Stimulated activated CD4-positive, alpha-beta T cell treated with anti-CD3 and anti-CD28 coated beads, Interleukin-2, amount 100 ng/mL, for 48 hours (primary cell): ENCODE measurements around the gene ABHD8.
"Not testable (repeated sequence)": the region's sequence is repeated elsewhere in the genome, so short reads cannot be mapped to it uniquely, and the experiment has no call there.

Source experiments
- DNase-seq, 2 donors: peaks; one replicate each; pipeline ENCODE4 v3.0.0-alpha.2; 2020

The ABHD8 gene

DNA sequence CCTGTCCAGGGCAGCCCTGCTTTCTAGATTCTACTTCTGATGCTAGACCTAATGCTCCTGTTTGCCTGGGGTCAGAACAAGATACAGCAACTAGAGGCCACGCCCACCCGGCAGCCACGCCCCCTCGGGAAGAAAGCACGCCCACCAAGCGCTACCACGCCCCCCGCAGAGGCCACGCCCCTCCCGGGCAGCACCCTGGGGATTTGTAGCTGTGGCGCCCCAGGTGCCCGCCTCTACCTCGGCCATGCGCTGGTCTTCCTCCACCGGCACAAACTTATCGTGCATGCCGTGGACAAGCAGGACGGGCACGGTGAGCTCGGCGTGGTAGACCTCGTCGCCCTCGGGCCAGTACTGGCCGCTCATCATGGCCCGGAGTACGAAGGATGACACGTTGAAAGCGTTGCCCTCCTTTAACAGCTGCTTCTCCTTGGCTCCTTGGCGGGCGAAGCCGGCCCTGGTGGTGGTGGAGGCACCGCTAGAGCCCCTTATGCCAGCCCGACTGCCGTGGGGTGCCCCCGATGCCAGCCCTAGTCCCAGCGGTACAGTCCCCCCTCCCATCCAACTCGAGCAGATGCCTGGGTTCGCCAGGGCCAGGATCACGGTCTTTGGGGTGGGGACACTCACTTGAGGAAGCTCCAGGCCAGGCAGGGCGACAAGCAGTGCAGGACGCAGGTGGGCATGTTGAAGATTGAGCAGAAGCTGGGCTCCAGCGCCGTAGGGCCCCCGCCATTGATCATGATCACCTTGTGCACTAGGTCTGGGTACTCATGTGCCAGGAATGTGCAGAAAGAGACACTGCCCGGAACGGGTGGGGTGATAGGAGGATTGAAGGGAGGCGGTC, 9.0 kb downstream of the ABHD8 start:
- DNase-seq: peak; percentile 54 to 73

DNA sequence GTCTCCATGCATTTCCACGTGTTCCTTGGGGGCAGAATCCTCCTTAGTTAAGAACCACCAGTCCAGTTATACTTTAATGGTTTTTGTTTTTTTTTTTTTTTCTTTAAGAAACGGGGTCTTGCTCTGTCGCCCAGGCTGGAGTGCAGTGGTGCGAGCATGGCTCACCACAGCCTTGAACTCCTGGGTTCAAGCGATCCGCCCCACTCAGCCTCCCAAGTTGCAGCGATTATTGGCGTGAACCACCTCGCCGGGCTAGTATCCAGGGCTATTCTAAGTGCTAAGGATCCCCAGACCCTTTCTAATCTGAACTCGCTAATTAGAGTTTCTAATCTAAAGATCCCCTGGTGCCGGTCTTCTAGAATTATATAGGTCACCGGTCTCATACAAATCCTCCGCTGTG, 9.6 kb downstream of the ABHD8 start:
- DNase-seq: no peak

DNA sequence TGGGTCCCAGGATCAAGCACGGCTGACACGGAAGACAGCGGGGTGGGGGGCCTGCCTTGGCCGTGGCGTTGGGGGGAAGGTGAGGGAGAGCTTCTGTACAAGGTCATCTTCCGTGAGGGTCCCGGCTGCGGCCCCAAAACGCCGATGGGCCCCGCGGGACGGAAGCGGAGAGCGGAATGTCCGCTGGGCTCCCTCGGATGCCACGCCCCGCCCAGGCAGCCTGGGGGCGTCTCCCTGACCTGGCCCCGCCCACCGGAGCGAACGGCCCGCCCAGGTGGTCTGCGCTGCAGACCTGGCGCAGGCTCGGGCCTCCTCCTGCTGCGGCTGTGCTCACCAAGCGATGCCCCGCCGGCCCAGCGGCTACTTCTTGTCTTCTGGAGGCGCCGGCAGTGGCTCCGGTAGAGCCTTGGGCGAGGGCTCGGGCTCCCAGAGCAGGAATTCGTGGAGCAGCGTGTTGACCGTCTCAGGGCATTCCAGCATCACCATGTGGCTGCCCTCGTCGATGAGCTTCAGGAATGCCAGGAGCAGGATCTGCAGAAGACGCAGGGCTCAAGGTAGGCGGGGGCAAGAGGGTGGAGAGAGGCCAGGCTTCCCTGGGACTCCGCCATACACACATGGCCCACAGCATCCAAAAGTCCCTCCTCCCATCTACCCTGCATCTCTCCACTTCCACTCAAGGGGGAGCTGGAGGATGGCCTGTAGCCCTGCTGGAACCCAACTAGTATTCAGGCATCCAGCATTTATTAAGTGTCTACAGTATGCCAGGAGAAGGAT, 10.7 kb downstream of the ABHD8 start:
- DNase-seq: peak; percentile 77 to 87

DNA sequence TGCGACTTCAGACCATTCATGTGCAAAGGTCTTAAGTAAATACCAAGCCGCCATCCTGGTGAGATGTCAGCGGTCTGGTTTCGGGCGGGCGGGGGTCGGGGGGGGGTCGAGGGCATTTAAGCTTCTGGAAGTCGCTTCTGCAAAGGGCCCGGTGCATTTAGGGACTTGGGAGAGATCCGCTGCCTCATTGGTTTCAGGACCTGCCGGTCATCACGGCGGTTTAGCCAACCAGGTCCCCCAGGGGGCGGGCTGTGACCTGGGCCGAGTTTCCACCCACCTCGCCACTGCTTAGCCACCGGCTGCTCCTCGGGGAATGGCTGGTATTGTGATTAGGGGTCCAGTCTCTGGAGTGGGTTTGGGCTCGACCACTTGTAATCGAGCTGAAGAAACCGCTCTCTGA, 13.7 kb downstream of the ABHD8 start:
- peak; percentile 49 to 55 for DNase-seq

DNA sequence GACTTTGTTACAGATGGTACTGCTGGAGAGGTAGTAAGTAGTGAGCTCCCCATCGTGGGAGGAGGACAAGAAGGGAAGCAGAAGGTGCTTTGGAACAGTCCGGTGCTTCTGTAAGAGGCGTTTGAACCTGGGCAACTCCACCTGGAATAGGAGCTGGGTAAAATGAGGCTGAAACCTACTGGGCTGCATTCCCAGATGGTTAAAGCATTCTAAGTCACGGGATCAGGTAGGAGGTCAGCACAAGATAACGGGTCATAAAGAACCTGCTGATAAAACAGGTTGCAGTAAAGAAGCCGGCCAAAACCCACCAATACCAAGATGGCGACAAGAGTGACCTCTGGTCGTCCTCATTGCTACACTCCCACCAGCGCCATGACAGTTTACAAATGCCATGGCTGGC, 16.5 kb downstream of the ABHD8 start:
- DNase-seq: no peak

DNA sequence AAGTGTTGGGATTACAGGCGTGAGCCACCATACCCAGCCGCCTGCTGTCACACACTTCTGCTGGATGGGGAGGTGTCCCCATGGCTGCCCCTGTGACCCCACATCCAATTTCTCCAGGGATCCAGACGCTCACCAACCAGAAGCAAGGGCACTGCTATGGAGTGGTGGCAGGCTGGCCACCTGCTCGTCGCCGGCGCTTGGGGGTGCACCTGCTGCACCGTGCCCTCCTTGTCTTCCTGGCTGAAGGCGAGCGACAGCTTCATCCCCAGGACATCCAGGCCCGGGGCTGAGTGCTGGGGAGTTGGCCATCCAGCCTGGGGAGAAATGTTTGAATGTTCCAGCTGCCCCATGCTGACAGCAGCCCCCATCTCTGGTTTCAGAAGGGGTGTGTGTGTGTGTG, 17.0 kb downstream of the ABHD8 start:
- DNase-seq: no peak

DNA sequence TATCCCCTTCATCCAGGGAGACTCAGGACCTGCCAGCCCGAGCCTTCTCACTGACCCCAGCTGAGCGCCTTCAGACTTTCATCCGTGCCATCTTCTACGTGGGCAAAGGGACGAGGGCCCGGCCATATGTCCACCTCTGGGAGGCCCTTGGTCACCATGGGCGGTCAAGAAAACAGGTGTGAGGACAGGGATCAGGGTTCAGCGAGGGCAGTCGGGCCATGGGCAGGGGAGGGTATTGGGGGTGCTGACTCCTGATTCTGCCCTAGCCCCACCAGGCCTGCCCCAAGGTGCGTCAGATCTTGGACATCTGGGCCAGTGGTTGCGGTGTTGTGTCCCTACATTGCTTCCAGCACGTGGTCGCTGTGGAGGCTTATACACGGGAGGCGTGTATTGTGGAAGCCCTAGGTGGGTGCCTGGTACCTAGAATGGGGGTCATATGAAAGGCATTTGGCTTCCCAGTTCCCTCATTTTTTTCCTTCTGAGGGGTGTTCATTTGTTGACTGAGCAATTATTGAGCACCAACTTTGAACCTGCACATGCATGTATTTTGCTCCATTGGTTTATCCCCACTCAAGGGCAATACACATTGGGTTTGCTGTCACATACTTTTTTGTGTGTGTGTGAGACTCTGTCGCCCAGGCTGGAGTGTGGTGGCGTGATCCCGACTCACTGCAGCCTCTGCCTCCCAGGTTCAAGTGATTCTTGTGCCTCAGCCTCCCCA, 17.6 kb downstream of the ABHD8 start:
- DNase-seq: no peak

DNA sequence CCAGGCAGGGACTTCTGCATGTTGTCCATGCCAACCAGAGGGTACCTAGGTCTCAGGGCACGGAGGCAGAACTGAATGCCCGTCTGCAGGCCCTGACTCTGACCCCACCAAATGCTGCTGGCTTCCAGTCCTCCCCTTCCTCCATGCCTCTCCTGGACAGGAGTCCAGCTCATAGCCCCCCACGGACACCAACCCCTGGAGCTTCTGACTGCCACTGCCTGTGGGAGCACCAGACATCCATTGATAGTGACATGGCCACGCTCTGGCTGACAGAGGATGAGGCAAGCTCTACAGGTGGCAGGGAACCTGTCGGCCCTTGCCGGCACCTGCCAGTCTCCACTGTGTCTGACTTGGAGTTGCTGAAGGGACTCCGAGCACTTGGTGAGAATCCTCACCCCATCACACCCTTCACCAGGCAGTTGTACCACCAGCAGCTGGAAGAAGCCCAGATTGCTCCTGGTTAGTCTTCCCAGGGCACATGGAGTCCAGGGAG, 19.7 kb downstream of the ABHD8 start:
- no peak for DNase-seq

DNA sequence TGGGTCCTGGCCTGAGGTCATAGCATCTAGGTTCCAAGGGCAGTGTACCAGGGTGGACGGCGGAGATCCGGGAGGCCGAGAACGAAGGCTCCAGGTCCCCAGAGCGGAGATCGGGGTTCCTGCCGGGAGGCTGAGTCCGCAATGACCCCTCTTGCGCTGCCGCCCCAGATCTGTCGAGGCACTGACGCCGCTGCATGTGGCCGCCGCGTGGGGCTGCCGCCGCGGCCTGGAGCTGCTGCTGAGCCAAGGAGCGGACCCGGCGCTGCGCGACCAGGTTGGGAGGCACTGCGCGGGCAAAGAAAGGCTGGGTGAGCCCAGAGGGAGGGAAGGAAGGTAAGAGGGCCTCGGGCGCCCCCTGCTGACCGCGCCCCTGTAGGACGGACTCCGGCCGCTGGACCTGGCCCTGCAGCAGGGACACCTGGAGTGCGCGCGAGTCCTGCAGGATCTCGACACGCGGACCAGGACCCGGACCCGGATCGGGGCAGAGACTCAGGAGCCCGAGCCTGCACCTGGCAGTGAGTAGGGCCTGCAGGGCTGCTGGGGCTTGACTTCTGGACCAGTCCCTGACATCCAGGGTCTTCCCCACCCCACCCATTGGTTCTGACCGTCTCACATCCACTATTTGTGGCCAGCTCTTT, 20.6 kb downstream of the ABHD8 start:
- peak; percentile 79 to 82 for DNase-seq

DNA sequence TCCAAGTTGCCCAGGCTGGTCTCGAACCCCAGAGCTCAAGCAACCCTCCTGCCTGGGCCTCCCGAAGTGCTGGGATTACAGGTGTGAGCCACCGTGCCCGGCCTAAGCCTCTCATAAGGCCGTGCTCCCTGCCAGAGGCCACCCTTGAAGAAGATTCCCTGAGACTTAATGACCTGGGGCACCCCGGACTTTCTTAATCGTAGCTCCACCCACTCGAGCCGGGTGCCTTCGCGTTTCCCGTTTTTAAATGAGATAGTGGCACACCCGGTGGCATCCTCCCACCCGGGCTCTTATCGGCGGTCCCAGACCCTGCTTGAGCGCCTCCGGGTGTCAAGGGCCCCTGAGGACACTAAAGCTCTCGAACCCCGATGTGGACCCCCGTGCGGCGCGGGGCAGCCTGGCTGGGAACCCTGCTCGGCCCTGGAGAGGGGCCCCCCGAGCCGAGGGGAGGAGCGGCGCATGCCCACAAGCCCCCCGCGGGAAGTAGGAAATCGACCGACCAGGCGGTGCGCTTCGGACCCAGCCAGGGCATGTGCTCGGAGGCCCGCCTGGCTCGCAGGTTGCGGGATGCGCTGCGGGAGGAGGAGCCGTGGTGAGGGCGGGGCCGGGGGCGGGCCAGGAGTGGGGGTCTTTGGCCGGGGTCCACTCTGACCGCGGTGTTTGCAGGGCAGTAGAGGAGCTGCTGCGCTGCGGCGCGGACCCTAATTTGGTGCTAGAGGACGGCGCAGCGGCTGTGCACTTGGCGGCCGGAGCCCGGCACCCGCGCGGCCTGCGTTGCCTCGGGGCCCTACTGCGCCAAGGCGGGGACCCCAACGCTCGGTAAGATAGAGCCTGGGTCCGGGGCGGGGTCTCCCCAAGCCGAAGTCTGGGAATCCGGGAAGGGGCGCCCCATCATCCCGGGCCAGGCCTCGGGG, 21.6 kb downstream of the ABHD8 start, which contains the start of gene ANKLE1:
Gene ANKLE1, plus strand, starts transcription at position 511 of the 914 bp plus-strand sequence. Its CDS starts 20 bp downstream, at position 531.
- no peak for DNase-seq

DNA sequence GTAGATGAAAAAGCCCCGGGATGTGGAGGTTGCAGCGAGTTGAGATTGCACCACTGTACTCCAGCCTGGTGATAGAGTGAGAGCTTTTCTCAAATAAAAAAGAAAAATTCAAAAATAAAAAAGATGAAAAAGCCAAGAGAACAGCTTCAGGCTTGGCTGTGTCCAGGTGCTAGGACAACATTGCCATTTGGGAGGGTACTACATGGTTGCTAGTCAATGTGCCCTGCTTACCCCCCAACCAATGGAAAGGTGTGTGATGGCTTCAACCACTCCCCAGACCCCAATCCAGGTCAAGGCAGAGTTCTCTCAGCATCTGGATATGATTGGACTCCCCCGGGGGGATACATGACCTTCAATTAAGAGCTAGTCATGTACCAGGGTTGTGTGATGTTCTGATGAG, 23.8 kb downstream of the ABHD8 start:
- no peak for DNase-seq

DNA sequence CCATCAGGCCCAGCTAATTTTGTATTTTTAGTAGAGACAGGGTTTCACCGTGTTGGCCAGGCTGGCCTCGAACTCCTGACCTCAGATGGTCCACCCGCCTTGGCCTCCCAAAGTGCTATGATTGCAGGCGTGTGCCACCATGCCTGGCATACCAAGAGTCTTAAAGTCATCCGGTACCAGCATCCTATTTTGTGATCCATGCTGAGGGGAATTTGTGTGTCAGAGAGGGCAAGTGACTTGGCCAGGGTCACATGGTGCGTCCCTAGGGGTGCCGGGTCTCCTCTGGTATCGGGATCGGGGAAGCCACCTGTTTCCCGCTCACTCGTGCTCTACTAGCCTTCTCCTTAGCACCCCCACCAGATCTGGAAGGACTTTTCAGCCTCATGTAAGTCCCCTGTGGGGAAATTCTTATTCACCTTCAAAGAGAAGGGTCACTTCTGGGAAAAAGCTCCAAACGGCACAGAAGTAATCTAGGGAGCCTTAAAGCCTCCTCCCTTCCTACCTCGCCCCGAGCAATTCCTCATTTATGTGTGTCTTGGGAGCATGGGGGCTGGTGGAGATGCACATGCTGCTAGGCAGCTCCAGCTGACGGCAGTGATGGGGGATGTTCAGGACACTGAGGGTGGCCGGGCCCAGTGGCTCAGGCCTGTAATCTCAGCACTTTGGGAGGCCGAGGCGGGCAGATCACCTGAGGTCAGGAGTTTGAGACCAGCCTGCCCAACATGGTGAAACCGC, 27.6 kb downstream of the ABHD8 start:
- DNase-seq: no peak

DNA sequence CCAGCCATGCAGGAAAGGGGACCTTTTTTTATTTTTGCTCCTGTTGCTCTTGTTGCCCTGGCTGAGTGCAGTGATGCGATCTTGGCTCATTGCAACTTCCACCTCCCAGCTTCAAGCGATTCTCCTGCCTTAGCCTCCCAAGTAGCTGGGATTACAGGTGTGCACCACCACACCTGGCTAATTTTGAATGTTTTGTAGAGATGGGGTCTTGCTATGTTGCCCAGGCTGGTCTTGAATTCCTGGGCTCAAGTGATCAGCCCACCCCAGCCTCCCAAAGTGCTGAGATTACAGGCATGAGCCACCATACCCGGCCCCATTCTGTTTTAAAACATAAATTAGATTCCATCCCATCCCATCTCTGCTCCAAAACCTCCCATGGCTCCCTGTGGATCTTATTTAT, 28.3 kb downstream of the ABHD8 start:
- DNase-seq: not testable (repeated sequence)

DNA sequence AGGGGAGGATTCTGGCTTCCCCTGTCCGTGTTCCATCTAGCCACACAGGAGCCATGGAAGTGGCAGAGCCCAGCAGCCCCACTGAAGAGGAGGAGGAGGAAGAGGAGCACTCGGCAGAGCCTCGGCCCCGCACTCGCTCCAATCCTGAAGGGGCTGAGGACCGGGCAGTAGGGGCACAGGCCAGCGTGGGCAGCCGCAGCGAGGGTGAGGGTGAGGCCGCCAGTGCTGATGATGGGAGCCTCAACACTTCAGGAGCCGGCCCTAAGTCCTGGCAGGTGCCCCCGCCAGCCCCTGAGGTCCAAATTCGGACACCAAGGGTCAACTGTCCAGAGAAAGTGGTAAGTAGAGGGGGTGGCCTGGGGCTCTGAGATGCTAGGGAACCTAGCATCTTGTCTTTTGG, 34.5 kb downstream of the ABHD8 start:
- no peak for DNase-seq

DNA sequence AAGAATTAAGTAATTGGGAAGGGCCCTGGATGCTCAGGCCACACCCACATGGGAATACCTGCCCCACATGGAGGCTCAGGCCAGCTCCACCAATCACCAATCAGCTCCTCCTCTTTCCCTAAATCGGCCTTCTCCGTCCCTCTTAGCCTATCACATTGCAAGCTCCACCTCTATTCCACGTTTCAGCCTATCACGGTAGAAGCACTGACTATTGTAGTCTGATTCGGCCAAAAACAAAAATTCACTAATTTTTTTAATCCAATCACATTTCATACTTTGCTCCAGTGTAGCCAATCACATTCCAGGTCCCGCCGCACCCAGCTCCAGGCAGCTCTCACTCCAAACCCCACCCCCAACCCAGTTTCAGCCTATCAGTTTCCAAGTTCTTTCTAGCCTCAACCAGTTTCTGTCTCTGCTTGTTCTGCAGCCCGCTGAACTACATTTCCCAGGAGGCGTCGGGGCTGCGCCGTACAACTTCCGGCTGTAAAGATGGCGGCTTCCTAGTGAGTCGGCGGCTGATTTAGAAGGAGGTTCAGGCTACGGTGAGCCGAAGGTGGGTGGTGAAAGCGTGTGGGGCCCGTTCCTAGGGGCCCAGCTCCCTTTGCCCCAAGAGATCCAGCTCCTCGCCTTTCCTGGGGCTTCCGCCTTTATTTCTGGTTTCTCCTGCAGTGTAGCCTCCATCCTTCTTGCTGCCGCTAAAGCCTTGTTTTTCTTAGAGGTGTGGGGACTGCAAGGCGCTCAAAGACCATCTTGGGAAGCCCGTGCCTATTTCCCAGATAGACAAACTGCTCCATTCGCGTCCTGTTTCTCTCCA, 36.0 kb downstream of the ABHD8 start, which contains the start of gene BABAM1:
Gene BABAM1, plus strand, starts transcription at position 469 of the 814 bp plus-strand sequence. CDS start 1,364 bp downstream, outside the sequence.
- peak; percentile 85 to 90 for DNase-seq

DNA sequence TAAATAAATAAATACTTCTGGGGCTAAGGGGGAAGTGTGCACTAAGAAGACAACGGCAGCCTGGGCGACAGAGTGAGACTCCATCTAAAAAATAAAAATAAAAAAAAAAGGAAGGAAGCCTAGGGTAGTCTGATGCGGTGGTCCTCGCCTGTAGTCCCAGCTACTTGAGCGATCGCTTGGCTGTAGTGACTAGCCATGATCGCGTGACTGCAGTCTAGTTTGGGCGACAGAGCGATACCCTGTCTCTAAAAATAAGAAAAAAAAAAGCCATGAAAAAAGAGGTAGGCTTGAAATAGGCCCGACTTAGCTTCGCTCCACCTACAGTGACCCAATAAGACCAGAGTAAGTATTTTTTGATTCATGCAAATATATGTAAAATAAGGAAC, 36.6 kb downstream of the ABHD8 start:
- no peak for DNase-seq

DNA sequence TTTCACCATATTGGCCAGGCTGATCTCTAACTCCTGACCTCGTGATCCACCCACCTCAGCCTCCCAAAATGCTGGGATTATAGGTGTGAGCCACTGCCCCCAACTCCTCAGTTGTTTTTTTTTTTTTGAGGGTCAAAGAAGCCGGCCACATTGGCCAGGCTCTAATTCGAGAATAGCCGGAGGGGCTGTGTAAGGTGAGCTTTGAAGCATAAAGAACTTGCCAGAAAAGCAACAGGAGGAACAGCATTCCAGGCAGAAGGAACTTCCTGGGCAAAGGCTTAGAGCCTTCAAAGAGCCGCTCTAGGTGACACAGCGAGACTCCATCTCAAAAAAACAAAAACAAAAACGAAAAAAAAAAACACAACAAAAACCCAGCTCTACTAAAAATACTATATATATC, 37.2 kb downstream of the ABHD8 start:
- no peak for DNase-seq

DNA sequence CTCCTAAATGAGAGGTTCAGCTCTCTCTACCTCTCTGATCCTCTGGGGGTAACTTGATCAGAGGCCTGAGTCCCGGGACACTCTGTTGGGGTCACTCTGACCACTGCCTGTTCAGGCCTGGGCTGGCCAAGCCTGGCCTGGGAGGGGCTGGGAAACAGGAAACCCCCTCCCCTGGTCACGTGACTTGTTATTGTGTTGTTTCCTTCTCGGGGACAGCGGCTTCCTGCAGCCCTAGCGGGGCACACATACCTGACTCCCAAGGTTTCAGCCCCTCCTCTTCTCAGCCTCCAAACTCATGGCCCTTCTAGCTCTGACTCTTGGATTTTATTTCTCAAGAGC, 38.6 kb downstream of the ABHD8 start, which contains the start of gene USHBP1:
Gene USHBP1, minus strand, starts transcription at position 105 of the 339 bp plus-strand sequence. CDS start 446 bp downstream, outside the sequence.
- DNase-seq: no peak

DNA sequence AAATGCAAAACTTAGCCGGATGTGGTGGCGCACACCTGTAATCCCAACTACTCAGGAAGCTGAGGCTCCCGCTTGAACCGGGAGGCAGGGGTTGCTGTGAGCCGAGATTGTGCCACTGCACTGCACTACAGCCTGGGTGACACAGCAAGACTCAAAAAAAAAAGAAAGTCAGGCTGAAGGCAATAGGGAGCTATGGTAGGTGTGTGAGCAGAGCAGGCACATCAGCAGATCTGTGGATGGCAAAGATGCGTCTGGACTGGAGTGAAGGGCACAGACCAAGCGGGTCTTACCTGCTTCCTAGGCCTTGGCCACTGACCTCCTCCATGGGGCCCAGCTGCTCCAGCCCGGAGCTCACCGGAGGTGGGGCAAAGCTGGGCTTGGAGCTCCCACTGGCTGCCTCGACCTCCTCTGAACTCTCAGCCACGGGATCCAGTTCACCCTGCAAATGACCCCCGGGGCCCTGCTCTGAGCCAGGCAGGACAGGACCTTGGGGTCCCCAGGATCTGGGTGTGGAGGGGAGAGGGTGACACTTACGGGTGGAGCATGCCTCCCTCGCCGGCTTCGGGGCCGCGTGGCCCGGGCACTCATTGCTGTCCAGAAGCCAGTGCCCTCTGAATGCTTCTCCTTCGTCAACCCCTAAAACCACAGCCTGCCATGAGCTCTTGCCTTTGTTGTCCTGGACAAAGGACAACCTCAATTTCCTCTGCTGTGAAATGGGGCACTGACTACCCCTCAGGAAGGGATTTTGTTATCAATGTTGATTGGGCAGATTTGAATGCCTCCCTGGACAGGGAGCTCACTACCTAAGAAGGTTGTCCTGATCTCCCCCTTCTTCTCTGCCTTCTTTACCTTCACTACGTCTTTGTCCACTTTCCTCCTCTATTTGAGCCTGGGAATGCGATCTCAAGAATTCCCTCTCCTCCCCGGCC, 39.2 kb downstream of the ABHD8 start:
- DNase-seq: no peak
